RWPE1 (cell line): ENCODE results near the gene MYO18B.

Source experiments
- CTCF ChIA-PET: fragments of 350-600 bp; sonication (Branson Sonifier 250); formaldehyde crosslinking; extraction: SDS; loops from one replicate; lab custom pipeline; 2021; lab: Yijun Ruan, JAX
- POLR2A ChIA-PET: fragments of 400-600 bp; formaldehyde crosslinking; extraction: SDS; loops from one replicate; lab custom pipeline; 2020; ENCODE audit warnings: antibody characterized with exemption; ENCODE audit not compliant: low non-redundant PET; lab: Yijun Ruan, JAX
- DNase-seq: peaks from one replicate; pipeline ENCODE4 v3.0.0; 2012; ENCODE audit warnings: low spot score
- H3K27ac ChIP-seq: fragments of 450-650 bp; 2 replicates; pipeline ENCODE4 v1.5.1; 2017
- CTCF ChIP-seq: fragments of 450-650 bp; conservative IDR thresholded peaks from 2 replicates; pipeline ENCODE4 v1.5.1; 2017; ENCODE audit warnings: low read depth, mild to moderate bottlenecking

The MYO18B gene

GRCh38 chr22:26023104-26023775, 281.3 kb downstream of the MYO18B start:
- ChIA-PET CTCF (no interaction called here), POLR2A (no interaction called here)
- TF ChIP-seq CTCF: no peak
- H3K27ac ChIP-seq: no peak overlapping the region
- no peak for DNase-seq

GRCh38 chr22:26025626-26026025, 283.6 kb downstream of the MYO18B start:
- ChIA-PET CTCF (no interaction called here), POLR2A (no interaction called here)

GRCh38 chr22:26027341-26027740, 285.4 kb downstream of the MYO18B start:
- POLR2A ChIA-PET: no interaction called here
- TF ChIP-seq CTCF: no peak
- DNase-seq: no peak
- H3K27ac ChIP-seq: no peak overlapping the region
- CTCF ChIA-PET: interaction anchor here (0.6 kb wide), 1 partner anchor 879 kb away, joined by 3 read pairs; no protein-coding TSS in a partner anchor

More at GRCh38 chr22:26025626-26026025, 283.6 kb downstream of the MYO18B start:
- no peak overlapping the region for H3K27ac ChIP-seq
- no peak for DNase-seq
- no peak for TF ChIP-seq CTCF

GRCh38 chr22:26031641-26032040, 289.7 kb downstream of the MYO18B start:
- POLR2A ChIA-PET: no interaction called here
- no peak for TF ChIP-seq CTCF
- CTCF ChIA-PET: no interaction called here
- H3K27ac ChIP-seq: no peak overlapping the region
- DNase-seq: no peak

GRCh38 chr22:26033071-26033470, 291.1 kb downstream of the MYO18B start:
- no peak overlapping the region for H3K27ac ChIP-seq
- no peak for DNase-seq
- ChIA-PET CTCF (no interaction called here), POLR2A (no interaction called here)
- no peak for TF ChIP-seq CTCF

- CTCF ChIA-PET: no interaction called here
- POLR2A ChIA-PET: no interaction called here
- no peak for TF ChIP-seq CTCF
- H3K27ac ChIP-seq: no peak overlapping the region
- no peak for DNase-seq
Measured at GRCh38 chr22:26033586-26033985, 291.6 kb downstream of the MYO18B start.
